ENCODE results near the gene ATP4B. TPM values are rescaled to one million over a fixed set of nuclear protein-coding genes. Genes with fewer than 3 reads are reported as not detected.

ATP4B gene
- total RNA-seq, 1 experiment from 2014 or later = not detected

DNA sequence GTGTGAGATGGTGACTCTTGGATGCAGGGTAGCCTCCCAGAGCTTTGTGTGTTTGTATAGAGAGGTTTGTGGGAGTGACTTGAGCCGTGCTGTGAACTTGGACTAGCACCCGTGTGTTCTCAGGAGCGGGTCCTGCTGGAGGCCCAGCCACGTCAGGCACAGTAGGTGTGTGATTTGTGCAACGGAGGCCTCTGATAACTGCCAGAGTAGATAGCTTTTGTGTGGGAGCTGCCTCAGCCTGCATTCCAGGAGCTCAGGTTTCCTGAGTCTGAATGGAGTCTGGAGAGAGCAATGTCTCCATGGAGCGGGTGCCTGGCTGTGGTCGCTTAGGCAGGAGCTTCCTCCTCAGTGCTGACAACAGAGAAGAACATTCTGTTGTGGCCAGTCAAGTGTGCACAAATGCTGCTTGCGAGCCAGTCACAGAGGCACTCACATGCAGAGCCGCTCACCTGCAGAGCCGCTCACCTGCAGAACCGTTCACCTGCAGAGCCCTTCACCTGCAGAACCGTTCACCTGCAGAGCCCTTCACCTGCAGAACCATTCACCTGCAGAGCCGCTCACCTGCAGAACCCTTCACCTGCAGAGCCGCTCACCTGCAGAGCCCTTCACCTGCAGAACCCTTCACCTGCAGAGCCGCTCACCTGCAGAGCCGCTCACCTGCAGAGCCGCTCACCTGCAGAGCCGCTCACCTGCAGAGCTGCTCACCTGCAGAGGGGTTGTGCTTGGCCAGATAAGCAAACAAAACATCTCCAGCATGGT is 40.8 kb downstream of the ATP4B start:
- intact Hi-C loops (cut with micrococcal nuclease) = no loop called here
- no peak overlapping the region for H3K27ac ChIP-seq (ENCODE audit: low read depth, low read length)

More for the DNA sequence above, 40.8 kb downstream of the ATP4B start:
- Histone ChIP-seq H3K9me2 (ENCODE audit: insufficient read depth) (no peaks in the 10 kb centered on the region), H4K20me1 (ENCODE audit: insufficient read depth) (peaks cover 10% of the 10 kb centered on the region; the same call in 1 of the 2 replicates), H3K27me3 (ENCODE audit: insufficient read depth, low read length) (no peaks in the 10 kb centered on the region), H2AFZ (ENCODE audit: low read depth, low read length, poor library complexity, severe bottlenecking) (no peak overlapping the region), H3K9ac (ENCODE audit: low read length) (no peak overlapping the region), H3K4me3 (replicated peaks in 1 of 2; ENCODE audit: low read depth in 1 of 2, low read length in 2 of 2) (no peak overlapping the region), H3K36me3 (ENCODE audit: control insufficient read depth in 1 of 2, insufficient read depth in 2 of 2, low read length in 2 of 2) (peaks cover 9 to 37% of the 10 kb centered on the region in 2 experiments; a peak in 3 of 4 replicates), H3K9me3 (ENCODE audit: control insufficient read depth in 1 of 2, insufficient read depth in 1 of 2, low read depth in 1 of 2, low read length in 2 of 2) (no peaks in the 10 kb centered on the region), H3K4me2 (ENCODE audit: low read length) (no peak overlapping the region), H3K79me2 (ENCODE audit: insufficient read depth, low read length) (peaks cover 99% of the 10 kb centered on the region), H3K4me1 (ENCODE audit: control insufficient read depth in 1 of 2, insufficient read depth in 2 of 2, low read length in 2 of 2) (no peaks in the 10 kb centered on the region)
- TF ChIP-seq, protein P1, sequence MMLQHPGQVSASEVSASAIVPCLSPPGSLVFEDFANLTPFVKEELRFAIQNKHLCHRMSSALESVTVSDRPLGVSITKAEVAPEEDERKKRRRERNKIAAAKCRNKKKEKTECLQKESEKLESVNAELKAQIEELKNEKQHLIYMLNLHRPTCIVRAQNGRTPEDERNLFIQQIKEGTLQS (IDR thresholded peaks at IDR 0.05) = no peak
- no peak for TF ChIP-seq EZH2 (IDR thresholded peaks at IDR 0.05)
- no peak for TF ChIP-seq SIN3A (IDR thresholded peaks at IDR 0.05; ENCODE audit: low read depth)
- TF ChIP-seq CEBPB (IDR thresholded peaks at IDR 0.05; ENCODE audit: low read depth) = no peak
- no peak for TF ChIP-seq RAD21 (IDR thresholded peaks at IDR 0.05; ENCODE audit: low read depth)
- TF ChIP-seq, protein P2, sequence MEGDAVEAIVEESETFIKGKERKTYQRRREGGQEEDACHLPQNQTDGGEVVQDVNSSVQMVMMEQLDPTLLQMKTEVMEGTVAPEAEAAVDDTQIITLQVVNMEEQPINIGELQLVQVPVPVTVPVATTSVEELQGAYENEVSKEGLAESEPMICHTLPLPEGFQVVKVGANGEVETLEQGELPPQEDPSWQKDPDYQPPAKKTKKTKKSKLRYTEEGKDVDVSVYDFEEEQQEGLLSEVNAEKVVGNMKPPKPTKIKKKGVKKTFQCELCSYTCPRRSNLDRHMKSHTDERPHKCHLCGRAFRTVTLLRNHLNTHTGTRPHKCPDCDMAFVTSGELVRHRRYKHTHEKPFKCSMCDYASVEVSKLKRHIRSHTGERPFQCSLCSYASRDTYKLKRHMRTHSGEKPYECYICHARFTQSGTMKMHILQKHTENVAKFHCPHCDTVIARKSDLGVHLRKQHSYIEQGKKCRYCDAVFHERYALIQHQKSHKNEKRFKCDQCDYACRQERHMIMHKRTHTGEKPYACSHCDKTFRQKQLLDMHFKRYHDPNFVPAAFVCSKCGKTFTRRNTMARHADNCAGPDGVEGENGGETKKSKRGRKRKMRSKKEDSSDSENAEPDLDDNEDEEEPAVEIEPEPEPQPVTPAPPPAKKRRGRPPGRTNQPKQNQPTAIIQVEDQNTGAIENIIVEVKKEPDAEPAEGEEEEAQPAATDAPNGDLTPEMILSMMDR (IDR thresholded peaks at IDR 0.05 in 2 of 3, conservative IDR thresholded peaks at IDR 0.05 in 1 of 3; ENCODE audit: borderline replicate concordance in 1 of 3, insufficient read depth in 1 of 3, low read depth in 2 of 3, low read length in 2 of 3) = no peak
- TF ChIP-seq TCF7L2 (IDR thresholded peaks at IDR 0.05; ENCODE audit: borderline replicate concordance, extremely low read depth, insufficient read depth, insufficient read length) = no peak
- no peak for TF ChIP-seq SRF (IDR thresholded peaks at IDR 0.05; ENCODE audit: low read depth)
- TF ChIP-seq POLR2A (IDR thresholded peaks at IDR 0.05; ENCODE audit: borderline replicate concordance, extremely low read depth, insufficient read depth, insufficient read length) = no peak
- TF ChIP-seq, protein P3, sequence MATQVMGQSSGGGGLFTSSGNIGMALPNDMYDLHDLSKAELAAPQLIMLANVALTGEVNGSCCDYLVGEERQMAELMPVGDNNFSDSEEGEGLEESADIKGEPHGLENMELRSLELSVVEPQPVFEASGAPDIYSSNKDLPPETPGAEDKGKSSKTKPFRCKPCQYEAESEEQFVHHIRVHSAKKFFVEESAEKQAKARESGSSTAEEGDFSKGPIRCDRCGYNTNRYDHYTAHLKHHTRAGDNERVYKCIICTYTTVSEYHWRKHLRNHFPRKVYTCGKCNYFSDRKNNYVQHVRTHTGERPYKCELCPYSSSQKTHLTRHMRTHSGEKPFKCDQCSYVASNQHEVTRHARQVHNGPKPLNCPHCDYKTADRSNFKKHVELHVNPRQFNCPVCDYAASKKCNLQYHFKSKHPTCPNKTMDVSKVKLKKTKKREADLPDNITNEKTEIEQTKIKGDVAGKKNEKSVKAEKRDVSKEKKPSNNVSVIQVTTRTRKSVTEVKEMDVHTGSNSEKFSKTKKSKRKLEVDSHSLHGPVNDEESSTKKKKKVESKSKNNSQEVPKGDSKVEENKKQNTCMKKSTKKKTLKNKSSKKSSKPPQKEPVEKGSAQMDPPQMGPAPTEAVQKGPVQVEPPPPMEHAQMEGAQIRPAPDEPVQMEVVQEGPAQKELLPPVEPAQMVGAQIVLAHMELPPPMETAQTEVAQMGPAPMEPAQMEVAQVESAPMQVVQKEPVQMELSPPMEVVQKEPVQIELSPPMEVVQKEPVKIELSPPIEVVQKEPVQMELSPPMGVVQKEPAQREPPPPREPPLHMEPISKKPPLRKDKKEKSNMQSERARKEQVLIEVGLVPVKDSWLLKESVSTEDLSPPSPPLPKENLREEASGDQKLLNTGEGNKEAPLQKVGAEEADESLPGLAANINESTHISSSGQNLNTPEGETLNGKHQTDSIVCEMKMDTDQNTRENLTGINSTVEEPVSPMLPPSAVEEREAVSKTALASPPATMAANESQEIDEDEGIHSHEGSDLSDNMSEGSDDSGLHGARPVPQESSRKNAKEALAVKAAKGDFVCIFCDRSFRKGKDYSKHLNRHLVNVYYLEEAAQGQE (IDR thresholded peaks at IDR 0.05; ENCODE audit: low read depth) = no peak
- TF ChIP-seq EGR1 (IDR thresholded peaks at IDR 0.05; ENCODE audit: low read depth) = no peak
- no peak for TF ChIP-seq ZFX (IDR thresholded peaks at IDR 0.05)
- TF ChIP-seq YY1 (IDR thresholded peaks at IDR 0.05; ENCODE audit: extremely low read depth, insufficient replicate concordance, low read depth, low read length) = no peak
- TF ChIP-seq FOSL1 (IDR thresholded peaks at IDR 0.05; ENCODE audit: low read depth) = no peak
- TF ChIP-seq EZH2phosphoT487 (IDR thresholded peaks at IDR 0.05; ENCODE audit: borderline replicate concordance) = no peak
- no peak for TF ChIP-seq CBX3 (IDR thresholded peaks at IDR 0.05; ENCODE audit: low read depth)
- no peak for TF ChIP-seq JUND (IDR thresholded peaks at IDR 0.05)
- TF ChIP-seq, protein P4, sequence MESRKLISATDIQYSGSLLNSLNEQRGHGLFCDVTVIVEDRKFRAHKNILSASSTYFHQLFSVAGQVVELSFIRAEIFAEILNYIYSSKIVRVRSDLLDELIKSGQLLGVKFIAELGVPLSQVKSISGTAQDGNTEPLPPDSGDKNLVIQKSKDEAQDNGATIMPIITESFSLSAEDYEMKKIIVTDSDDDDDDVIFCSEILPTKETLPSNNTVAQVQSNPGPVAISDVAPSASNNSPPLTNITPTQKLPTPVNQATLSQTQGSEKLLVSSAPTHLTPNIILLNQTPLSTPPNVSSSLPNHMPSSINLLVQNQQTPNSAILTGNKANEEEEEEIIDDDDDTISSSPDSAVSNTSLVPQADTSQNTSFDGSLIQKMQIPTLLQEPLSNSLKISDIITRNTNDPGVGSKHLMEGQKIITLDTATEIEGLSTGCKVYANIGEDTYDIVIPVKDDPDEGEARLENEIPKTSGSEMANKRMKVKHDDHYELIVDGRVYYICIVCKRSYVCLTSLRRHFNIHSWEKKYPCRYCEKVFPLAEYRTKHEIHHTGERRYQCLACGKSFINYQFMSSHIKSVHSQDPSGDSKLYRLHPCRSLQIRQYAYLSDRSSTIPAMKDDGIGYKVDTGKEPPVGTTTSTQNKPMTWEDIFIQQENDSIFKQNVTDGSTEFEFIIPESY (IDR thresholded peaks at IDR 0.05; ENCODE audit: extremely low read depth, insufficient replicate concordance, low read length) = no peak
- DNase-seq (ENCODE audit: low read depth, low spot score) (no peak), ATAC-seq (no peak)
- ChIA-PET POLR2A (no interaction called here), CTCF (no interaction called here), RAD21 (ENCODE audit: low non-redundant PET in 1 of 2, low total read pairs in 2 of 2, uncharacterized antibody in 2 of 2, unreplicated experiment in 2 of 2) (no interaction called here)
- no TSS peak for BruUV-seq (replicated peaks)
